Activated T-cell treated with anti-CD3 and anti-CD28 coated beads for 48 hours (primary cell): ENCODE data around the gene TRIM5.
"Not testable (repeated sequence)": the region's sequence is repeated elsewhere in the genome, so short reads cannot be mapped to it uniquely, and the experiment has no call there.

Experiments used
- DNase-seq: peaks from one replicate; pipeline ENCODE4 v3.0.0-alpha.2; 2020; ENCODE audit warnings: low read depth

Gene TRIM5

DNA sequence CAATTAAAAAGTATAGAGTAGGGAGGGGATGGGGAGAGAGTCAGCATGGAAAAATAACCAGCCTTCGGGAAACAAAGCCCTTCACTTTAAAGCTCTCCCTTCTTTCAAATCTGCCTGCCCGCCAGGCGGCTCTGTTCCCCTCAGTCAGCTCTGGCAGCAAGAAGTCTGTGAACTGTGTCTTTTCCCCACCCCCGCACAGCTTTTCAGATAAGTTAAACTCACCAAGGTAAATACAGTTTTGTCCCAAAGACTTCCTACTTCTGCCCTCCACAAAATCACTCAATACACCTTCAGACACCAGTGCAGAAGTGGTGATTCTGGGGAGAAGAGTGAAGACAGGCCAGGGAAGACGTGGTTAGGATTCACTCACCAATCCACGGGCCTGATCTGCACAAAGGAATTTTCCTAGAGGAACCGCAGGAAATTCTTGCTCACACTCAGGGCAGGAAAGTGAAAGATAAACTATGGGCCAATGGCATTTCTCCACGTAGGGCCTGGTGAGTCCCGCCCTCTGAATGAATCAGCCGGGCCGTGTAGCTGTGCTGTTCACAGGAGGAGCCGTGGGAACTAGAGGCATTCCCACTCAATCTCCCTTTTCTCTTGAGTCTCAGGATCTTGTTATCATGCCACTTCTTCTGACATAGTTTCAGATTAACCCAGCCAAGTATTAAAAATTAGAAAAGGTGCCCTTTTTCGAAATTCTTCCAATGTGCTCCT is at the start of gene TRIM5:
Gene TRIM5, minus strand, starts transcription at position 429 of the 717 bp plus-strand sequence. CDS start 4,897 bp downstream, outside the sequence.
- peak; percentile 62 for DNase-seq

DNA sequence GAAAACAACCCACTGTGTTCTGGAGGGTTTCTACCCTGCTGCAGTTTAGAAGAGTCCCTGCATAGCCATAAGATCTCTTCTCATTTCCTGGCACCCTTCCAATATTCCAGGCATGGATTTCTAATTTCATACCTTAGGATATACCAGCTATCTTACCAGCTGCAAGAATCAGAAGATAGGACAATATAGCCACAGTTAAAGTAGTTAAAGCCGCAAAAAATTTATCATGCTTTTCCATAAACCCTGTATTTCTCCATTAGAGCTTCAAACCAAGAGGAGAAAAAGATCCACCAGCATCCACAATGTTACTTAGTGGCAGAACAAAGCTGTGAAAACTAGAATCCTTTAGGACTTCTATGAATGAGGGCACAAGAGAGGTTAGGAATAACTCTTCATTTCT is 42.8 kb upstream of the TRIM5 start:
- no peak for DNase-seq

GRCh38 chr11:5726351-5726750 is 41.5 kb upstream of the TRIM5 start:
- DNase-seq = no peak

DNA sequence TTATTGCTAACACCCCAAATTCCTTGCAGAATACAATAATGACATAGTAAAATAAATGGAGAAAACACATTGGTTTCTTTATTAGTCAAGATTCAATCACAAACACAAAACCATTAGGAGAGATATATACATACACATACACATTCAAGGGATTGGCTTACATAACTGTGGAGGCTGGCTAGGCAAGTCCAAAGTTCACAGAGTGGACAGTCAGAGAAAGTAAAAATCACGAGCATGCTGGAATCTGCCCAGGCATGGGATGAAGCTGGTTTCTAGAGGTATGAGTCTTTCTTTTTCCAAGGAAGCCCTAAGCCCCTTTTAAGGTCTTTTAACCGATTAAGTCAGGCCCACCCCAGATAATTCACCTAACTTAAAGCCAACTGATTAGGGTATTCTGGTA is 37.7 kb upstream of the TRIM5 start:
- no peak for DNase-seq

DNA sequence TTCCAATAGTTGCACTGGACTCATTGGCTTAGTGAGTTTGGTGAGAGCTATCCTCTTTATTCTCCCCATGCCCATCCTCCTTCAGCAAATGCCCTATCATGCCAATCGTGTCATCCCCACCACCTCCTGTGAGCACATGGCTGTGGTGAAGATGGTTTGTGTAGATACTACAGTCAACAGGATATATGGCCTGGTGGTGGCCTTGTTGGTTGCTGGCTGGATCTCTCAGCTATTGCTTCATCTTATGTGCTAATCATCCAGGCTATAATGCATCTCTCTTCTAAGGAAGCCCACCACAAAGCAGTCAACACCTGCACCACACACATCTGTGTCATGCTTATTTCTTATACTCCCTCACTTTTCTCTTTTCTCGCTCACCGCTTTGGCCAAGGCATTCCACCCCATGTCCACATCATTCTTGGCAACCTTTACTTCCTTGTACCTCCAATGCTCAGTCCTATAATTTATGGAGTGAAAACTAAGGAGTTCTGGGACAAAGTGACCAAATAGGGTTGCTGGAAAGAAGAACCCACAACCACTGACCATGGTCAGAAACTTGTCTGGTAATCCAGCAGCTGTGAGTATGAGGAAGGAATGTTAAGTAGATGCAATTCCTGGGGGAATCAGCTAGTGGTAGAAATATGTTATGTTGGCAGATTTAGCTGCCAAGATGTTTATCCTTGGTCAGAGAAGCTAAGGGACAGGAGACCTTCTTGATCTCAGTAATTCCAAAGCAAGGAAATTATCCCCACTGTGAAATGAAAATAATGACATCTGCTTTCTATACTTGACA is 35.0 kb upstream of the TRIM5 start:
- DNase-seq = no peak

DNA sequence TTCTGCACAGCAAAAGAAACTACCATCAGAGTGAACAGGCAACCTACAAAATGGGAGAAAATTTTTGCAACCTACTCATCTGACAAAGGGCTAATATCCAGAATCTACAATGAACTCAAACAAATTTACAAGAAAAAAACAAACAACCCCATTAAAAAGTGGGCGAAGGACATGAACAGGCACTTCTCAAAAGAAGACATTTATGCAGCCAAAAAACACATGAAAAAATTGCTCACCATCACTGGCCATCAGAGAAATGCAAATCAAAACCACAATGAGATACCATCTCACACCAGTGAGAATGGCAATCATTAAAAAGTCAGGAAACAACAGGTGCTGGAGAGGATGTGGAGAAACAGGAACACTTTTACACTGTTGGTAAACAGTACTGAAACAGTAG is 31.6 kb upstream of the TRIM5 start:
- DNase-seq = not testable (repeated sequence)

DNA sequence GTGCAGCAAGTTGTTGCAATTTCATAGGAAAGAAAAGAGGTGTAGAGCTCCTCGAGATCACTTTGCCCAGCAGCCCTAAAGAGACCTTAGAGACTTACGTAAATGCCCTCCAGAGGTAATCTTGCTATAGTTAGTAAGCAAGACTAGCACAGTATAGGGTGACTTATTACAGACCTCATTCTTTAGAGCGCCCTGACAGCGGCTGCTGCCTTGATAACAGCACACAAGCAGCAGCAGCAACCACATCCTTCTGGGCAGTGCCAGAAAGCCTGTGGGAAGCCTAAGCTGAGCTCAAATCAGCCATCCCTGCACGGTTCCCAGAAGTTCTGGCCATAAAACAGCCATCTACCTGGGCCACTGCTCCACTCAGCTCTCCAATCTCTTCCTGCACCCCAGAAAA is 28.8 kb upstream of the TRIM5 start:
- no peak for DNase-seq

DNA sequence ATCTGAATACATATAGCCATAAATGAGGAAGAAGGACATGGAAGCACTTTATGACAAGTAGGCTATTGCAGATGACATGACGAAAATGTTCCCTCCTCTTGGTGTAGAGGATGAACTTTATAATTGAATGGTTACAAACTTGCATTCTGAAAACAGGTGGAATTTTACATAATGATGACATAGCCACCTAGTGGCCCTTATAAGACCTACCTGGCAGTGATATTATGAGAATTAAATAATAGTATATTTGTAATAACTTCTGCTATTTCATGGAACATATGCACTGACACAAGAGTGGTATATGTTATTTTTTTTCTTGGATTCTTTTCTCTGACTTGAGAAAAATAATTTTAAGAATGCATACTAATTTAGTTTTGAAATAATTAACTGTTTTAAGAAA is 27.6 kb upstream of the TRIM5 start:
- DNase-seq = no peak

- no peak for DNase-seq
Observed at GRCh38 chr11:5705688-5706087, 20.8 kb upstream of the TRIM5 start.

- DNase-seq = no peak
Observed at GRCh38 chr11:5703741-5704536, 19.1 kb upstream of the TRIM5 start.

GRCh38 chr11:5701055-5701577 is 16.2 kb upstream of the TRIM5 start:
- DNase-seq = no peak

GRCh38 chr11:5700421-5701054 is 15.7 kb upstream of the TRIM5 start:
- no peak for DNase-seq

DNA sequence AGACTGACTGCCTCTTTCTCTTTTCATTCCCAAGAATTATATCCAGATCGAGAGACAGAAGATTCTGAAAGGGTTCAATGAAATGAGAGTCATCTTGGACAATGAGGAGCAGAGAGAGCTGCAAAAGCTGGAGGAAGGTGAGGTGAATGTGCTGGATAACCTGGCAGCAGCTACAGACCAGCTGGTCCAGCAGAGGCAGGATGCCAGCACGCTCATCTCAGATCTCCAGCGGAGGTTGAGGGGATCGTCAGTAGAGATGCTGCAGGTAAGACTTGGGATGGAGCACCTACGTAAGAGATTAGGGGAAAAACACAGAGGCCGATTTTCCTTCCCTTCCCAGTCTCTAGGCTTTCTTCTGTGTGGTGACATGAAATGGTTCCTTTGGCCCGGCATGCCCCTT is 13.4 kb upstream of the TRIM5 start:
- no peak for DNase-seq

DNA sequence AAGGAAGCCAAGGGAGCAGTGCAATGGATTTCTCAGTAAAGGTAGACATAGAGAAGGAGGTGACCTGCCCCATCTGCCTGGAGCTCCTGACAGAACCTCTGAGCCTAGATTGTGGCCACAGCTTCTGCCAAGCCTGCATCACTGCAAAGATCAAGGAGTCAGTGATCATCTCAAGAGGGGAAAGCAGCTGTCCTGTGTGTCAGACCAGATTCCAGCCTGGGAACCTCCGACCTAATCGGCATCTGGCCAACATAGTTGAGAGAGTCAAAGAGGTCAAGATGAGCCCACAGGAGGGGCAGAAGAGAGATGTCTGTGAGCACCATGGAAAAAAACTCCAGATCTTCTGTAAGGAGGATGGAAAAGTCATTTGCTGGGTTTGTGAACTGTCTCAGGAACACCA is 11.3 kb upstream of the TRIM5 start:
- no peak for DNase-seq

GRCh38 chr11:5695580-5695979 is 10.7 kb upstream of the TRIM5 start:
- no peak for DNase-seq

- DNase-seq = no peak
Observed at GRCh38 chr11:5694642-5695041, 9.8 kb upstream of the TRIM5 start.

DNA sequence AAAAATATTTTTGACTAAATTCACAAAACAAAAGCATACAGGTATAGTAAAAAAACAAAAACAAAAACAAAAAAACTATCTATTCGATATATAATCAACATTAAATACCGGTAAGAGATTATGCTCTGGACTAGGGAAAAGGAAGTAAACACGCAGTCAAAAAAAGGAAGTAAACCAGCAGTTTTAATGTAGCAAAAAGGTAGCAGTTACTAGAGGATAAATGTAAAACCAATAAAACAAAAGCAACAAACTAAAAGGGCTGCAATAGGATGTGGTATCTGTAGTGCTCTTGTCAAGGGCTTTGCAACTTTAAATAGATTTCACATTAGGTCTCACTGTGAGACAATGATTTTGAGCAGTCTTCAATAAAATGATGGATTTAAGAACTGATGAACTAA is 7.1 kb upstream of the TRIM5 start:
- DNase-seq = no peak

GRCh38 chr11:5691238-5691963 is 6.5 kb upstream of the TRIM5 start:
- DNase-seq = not testable (repeated sequence)

DNA sequence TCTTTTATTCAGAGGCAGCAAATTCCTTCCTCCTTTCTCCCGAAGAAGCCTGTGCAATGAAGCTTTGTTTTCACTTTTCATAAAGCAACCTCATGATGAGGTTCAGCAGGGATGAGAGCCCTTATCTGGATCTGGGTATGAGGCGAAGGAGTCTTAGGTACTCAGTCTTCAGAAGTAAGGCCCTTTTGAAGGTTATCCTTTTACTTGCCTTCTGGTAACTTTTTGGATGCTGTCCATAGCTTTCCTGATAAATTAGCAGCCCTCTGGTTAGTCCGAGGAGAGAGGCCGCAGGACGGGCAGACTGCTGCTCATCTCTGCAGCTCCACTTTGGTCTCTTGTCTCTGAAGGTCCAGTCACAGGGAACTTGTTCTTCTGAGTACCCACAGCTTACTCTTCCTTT is 5.9 kb upstream of the TRIM5 start:
- DNase-seq = no peak

DNA sequence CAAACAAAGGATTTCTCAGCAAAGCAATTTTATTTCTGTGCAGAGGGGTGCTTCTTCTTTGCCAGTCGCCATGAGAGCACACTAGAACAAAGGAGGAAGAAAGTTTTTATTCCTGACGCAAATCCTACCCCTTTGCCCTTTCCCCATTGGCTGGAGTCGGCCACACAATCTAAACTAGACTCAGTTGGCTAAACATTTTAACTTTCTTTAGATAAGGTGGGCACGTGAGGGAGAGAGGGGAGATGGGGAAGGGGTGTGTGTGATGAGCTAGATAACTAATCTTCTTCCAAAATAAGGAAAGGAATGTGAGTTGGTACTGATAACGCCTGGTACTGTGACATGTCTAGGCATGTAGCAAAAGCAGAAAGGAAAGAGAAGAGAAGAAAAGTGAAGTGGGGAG is 5.3 kb upstream of the TRIM5 start:
- DNase-seq = no peak

DNA sequence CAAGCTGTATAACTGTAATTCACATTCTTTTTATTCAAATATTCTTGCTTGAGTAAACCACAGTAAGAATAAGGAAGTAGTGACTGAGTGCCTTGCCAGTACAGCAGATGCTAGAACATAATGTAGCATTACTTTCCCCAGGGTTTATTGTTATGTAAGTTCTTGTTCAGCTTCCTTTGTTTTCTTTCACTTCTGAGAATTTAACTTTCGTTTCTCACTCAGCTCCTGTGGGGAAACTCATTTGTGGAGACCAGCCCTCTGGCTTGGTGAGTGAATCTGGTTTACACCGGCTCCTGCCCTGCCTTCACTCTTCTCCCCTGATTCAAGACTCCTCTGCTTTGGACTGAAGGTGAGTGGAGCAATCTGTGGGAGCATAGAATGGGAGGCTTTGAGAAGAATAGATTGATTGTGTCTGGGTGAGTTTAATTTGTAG is 4.7 kb upstream of the TRIM5 start, which contains the start of gene TRIM22:
Gene TRIM22, plus strand, starts transcription at position 240 of the 433 bp plus-strand sequence. CDS start 6,443 bp downstream, outside the sequence.
- DNase-seq = peak; percentile 26
